IMR-90 (cell line): ENCODE results near the gene FBXW12.

Source experiments
- BHLHE40 ChIP-seq: fragments of 150-350 bp; IDR thresholded peaks from 2 replicates; pipeline ENCODE4 v1.6.1; 2016; ENCODE audit warnings: mild to moderate bottlenecking, low read depth, low read length
- FOS ChIP-seq: fragments of 150-350 bp; IDR thresholded peaks from 2 replicates; pipeline ENCODE4 v1.6.1; 2016; ENCODE audit warnings: low read depth, low read length
- MXI1 ChIP-seq: IDR thresholded peaks from 2 replicates; pipeline ENCODE4 v1.6.1; 2012; ENCODE audit warnings: low read depth, mild to moderate bottlenecking, low read length, moderate library complexity, borderline replicate concordance
- POLR2A ChIP-seq: IDR thresholded peaks from 2 replicates; pipeline ENCODE4 v1.6.1; 2012; ENCODE audit warnings: mild to moderate bottlenecking, low read depth, low read length
- RAD21 ChIP-seq: IDR thresholded peaks from 2 replicates; pipeline ENCODE4 v1.6.1; 2012; ENCODE audit warnings: low read length, improper control_type of control experiment
- RCOR1 ChIP-seq: IDR thresholded peaks from 2 replicates; pipeline ENCODE4 v1.6.1; 2012; ENCODE audit warnings: mild to moderate bottlenecking, low read length, improper control_type of control experiment; ENCODE audit not compliant: insufficient replicate concordance
- RFX5 ChIP-seq: IDR thresholded peaks from 2 replicates; pipeline ENCODE4 v1.8.0; 2012; ENCODE audit warnings: low read depth, mild to moderate bottlenecking, low read length, moderate library complexity
- SMC3 ChIP-seq: fragments of 150-350 bp; IDR thresholded peaks from 2 replicates; pipeline ENCODE4 v1.6.1; 2016; ENCODE audit warnings: low read depth, mild to moderate bottlenecking, antibody characterized with exemption, low read length, moderate library complexity
- TF ChIP-seq, protein P1 (sequence below): conservative IDR thresholded peaks from 2 replicates; pipeline ENCODE4 v1.5.1; 2012; ENCODE audit warnings: mild to moderate bottlenecking, low read depth, low read length, improper control_type of control experiment
- TF ChIP-seq, protein P2 (sequence below): fragments of 150-350 bp; IDR thresholded peaks from 2 replicates; pipeline ENCODE4 v1.6.1; 2016; ENCODE audit warnings: low read depth, mild to moderate bottlenecking, low read length, moderate library complexity, borderline replicate concordance
- TF ChIP-seq, protein P3 (sequence below): fragments of 150-350 bp; IDR thresholded peaks from 2 replicates; pipeline ENCODE4 v1.6.1; 2017; ENCODE audit warnings: mild to moderate bottlenecking, antibody characterized with exemption, low read length, low read depth

DNA sequence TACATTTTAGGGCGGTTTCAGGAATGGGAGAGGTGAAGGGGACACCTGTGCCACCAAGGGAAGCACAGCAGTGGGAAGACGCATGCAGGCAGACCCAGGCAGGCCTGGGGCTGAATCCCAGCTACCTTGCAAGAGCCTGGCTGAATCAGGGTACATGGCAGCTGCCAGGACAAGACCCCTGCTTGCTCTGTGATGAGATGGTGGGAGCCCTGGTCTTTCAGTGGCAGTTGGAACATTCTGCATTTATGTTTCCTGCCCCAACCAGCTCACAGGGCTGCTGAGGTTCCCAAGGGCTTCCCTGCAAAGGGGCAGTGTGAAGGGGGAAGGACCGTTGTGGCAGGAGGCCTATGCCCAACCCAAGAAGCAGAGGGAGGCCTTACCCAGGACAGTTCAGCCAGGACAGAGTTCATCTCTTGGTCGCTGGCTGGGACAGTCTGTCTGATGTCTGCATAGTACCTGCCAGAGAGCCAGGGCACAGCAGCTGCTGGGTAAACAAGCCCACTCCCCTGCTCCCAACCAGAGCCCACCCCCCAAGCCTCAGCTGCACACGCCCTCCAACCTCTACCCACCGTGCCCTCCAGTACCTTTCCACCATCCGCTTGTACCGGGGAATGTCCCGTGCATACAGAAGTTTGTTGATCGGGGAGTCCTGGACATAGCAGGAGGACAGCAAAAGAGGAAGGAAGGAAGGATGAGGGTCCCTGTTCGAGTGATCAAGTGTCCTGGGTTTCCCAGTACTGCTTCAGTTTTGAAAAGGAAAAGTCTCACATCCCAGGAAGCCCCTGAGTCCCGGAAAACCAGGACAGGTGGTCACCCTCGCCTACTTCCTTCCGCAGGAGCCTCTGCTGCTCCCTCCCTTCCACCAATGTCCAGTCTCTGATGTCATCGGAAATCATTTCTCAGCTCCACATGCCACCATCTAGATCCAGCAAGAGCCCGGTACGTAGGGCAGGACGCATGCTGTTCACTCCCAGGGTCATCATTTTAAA, 34.7 kb downstream of the FBXW12 start:
- TF ChIP-seq, protein P1, sequence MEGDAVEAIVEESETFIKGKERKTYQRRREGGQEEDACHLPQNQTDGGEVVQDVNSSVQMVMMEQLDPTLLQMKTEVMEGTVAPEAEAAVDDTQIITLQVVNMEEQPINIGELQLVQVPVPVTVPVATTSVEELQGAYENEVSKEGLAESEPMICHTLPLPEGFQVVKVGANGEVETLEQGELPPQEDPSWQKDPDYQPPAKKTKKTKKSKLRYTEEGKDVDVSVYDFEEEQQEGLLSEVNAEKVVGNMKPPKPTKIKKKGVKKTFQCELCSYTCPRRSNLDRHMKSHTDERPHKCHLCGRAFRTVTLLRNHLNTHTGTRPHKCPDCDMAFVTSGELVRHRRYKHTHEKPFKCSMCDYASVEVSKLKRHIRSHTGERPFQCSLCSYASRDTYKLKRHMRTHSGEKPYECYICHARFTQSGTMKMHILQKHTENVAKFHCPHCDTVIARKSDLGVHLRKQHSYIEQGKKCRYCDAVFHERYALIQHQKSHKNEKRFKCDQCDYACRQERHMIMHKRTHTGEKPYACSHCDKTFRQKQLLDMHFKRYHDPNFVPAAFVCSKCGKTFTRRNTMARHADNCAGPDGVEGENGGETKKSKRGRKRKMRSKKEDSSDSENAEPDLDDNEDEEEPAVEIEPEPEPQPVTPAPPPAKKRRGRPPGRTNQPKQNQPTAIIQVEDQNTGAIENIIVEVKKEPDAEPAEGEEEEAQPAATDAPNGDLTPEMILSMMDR, result no peak
- TF ChIP-seq POLR2A (no peak), RAD21 (no peak), RCOR1 (no peak), RFX5 (no peak), SMC3 (no peak), FOS (no peak), MXI1 (no peak), BHLHE40 (no peak)
- TF ChIP-seq, protein P2, sequence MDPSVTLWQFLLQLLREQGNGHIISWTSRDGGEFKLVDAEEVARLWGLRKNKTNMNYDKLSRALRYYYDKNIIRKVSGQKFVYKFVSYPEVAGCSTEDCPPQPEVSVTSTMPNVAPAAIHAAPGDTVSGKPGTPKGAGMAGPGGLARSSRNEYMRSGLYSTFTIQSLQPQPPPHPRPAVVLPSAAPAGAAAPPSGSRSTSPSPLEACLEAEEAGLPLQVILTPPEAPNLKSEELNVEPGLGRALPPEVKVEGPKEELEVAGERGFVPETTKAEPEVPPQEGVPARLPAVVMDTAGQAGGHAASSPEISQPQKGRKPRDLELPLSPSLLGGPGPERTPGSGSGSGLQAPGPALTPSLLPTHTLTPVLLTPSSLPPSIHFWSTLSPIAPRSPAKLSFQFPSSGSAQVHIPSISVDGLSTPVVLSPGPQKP, result no peak
- TF ChIP-seq, protein P3, sequence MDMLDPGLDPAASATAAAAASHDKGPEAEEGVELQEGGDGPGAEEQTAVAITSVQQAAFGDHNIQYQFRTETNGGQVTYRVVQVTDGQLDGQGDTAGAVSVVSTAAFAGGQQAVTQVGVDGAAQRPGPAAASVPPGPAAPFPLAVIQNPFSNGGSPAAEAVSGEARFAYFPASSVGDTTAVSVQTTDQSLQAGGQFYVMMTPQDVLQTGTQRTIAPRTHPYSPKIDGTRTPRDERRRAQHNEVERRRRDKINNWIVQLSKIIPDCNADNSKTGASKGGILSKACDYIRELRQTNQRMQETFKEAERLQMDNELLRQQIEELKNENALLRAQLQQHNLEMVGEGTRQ, result no peak
